LoVo (cell line): Measurements from ENCODE around the gene TMEM240.
"Not testable (repeated sequence)": the region's sequence is repeated elsewhere in the genome, so short reads cannot be mapped to it uniquely, and the experiment has no call there.

ENCODE experiments used
- DNase-seq: peaks from one replicate; pipeline ENCODE4 v3.0.0-alpha.2; 2016; ENCODE audit warnings: low spot score

The TMEM240 gene

DNA sequence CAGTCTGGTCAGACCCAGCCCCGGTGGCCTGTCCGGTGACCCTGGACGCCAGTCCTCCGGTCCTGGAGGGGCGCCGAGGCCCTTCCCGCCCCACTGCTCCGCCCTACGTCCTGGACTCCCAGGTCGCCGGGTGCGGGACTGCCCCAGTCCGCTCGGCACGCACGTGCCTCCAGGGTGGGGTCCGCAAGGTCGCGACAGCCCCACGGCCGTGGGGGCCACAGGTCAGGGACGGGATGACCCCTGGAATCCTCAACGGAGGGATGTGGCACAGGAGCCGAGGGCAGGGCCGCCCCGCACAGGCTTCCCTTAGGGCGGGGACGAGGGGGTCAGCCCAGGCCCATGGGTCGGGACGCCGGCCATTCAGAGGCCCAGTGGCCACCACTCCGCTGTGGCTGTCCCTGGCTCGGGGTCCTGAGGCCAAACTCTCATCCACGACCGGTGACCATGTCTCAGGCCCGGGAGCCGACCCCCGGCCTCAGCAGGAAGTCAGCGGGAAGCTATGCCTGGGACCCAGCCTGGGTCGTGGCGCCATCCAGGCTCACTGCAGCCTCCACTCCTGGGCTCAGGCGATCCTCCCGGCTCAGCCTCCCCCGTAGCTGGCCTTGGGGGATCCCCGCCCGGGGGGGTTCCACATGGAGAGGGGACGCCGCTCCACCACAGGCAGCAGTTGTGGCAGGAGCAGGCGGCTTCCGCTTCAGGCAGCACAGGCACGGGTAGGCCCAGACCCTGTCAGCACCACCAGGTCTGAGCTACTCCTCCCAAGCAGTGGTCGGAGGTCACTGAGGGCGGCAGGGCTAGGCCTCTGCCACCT lies 599 bp upstream of the TMEM240 start:
- no peak for DNase-seq

- DNase-seq: no peak
These were observed 924 bp downstream of the TMEM240 start for GRCh38 chr1:1539310-1540089.

DNA sequence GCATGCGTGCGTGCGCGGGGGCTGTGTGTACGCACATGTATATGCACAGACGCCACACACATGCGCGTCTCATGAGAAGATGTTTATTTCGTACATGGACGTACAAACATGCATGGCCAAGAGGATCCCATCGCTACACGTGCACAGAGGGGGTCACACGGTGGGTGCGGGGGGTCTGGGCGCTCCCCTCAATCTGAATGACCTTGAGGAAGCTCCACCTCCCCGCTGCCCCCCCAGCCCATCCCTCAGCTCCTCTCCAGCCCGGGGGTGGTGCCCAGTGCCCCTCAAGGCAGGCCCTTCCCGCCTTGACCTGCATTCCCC lies 1.5 kb downstream of the TMEM240 start:
- no peak for DNase-seq

- DNase-seq: no peak
These were observed 2.1 kb downstream of the TMEM240 start for GRCh38 chr1:1538334-1538733.

GRCh38 chr1:1537626-1538250 lies 2.7 kb downstream of the TMEM240 start:
- no peak for DNase-seq

GRCh38 chr1:1536938-1537546 lies 3.4 kb downstream of the TMEM240 start:
- DNase-seq: no peak

GRCh38 chr1:1536019-1536937 lies 4.1 kb downstream of the TMEM240 start:
- no peak for DNase-seq

- no peak for DNase-seq
These were observed 5.0 kb downstream of the TMEM240 start for GRCh38 chr1:1535201-1536018.

- DNase-seq: no peak
These were observed 5.8 kb downstream of the TMEM240 start for GRCh38 chr1:1534401-1535154.

DNA sequence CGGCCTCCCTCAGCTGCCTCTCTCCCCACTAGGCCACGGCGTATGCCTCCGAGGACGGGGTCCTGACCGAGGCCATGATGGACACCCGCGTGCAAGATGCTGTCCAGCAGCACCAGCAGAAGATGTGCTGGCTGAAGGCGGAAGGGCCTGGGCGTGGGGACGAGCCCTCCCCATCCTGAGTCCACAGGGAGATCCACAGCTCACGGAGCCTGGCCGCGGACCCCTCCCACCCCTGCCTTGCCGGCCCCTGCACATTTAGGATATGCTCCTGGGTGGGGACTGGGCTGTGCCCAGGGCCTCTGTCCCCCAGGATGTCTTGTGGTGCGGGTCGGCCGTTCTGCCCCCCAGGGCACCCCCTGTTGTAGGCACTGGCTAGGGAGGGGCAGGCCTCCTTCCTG lies 6.5 kb downstream of the TMEM240 start:
- DNase-seq: not testable (repeated sequence)

DNA sequence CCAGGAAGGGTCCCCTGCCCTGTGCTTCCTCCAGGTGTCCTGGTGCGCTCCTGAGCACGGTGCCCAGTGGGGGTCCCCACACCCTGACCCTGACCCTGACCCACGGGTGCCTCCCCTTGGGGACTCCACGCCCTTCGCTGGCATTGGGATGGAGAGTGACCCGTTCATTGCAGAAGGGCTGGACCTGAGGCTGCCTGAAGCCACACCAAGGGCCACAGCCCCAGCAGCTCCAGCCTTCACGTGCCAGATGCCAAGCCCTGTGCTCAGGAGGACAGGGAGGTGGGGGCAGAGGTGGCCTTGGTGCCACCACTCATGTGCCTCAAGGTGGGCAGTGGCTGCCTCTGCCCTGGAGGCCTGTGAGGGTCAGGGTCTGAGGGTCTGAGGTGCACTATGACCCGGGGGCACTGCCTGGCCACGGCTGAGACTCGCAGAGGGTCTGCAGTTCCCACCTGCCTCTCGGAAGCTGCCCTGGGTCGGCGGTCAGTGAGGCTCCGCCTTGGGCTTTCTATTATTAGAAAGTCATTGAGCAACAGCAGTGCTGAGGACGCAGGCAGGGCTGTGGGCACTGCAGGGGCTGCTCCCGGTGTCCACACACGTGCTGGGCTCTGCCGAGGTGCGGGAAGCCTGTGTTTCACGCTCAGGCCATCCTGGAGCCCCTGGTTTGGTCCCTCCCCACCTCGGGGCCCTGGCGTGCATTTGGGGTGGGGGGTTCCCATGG lies 7.1 kb downstream of the TMEM240 start:
- DNase-seq: not testable (repeated sequence)

- DNase-seq: no peak
These were observed 8.5 kb downstream of the TMEM240 start for GRCh38 chr1:1531947-1532346.

GRCh38 chr1:1529936-1530335 lies 10.5 kb downstream of the TMEM240 start:
- no peak for DNase-seq

DNA sequence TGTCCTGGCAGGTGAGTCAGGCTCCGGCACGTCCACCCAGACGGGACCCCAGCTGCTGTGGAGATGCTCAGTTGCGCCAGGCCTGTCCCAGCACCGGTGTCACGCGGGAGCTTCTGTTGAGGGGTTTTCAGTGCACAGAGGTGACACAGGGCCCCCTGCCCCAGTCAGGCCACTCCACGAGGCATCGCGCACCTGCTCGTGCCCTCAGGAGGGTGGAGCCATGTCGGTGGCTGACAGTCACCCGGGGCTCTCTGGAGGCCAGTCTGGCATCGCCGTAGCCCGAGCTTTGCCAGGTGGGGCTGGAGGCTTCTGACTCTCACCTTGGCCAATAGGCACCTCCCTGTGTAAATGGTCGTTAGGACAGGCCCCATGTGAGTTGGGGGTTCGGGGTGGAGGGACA lies 11.1 kb downstream of the TMEM240 start:
- no peak for DNase-seq

- DNase-seq: no peak
These were observed 11.8 kb downstream of the TMEM240 start for GRCh38 chr1:1528301-1529267.

- no peak for DNase-seq
These were observed 13.2 kb downstream of the TMEM240 start for GRCh38 chr1:1527092-1527816.

- not testable (repeated sequence) for DNase-seq
These were observed 13.9 kb downstream of the TMEM240 start for GRCh38 chr1:1526476-1526875.
